Islet precursor cell (in vitro differentiated cells): ENCODE results near the gene ARSB.
A peak's percentile ranks its signal among the peaks of the same experiment; 100 is the strongest.
"Not testable (repeated sequence)": the region's sequence is repeated elsewhere in the genome, so short reads cannot be mapped to it uniquely, and the experiment has no call there.

Source experiments
- DNase-seq: peaks from one replicate; pipeline ENCODE4 v3.0.0-alpha.2; 2018

The ARSB gene

DNA sequence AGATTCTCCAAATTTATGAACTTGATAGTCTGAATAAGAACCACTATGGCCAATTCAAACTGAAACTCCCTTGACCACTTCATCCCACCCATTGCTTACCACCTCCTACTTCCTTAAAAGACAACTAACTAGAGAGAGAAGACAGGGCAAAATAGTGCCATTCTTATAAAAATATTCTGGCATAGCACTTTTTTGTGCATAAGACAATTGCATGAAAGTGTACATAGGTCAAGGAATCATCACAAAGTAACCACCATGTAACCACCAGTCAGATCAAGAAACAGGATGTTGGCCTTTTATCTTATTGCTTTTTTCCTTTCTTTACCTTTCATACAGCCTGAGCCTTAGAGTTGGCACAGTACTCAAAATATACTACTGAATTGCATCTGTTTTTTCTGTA is 8.1 kb upstream of the ARSB start:
- DNase-seq = no peak

DNA sequence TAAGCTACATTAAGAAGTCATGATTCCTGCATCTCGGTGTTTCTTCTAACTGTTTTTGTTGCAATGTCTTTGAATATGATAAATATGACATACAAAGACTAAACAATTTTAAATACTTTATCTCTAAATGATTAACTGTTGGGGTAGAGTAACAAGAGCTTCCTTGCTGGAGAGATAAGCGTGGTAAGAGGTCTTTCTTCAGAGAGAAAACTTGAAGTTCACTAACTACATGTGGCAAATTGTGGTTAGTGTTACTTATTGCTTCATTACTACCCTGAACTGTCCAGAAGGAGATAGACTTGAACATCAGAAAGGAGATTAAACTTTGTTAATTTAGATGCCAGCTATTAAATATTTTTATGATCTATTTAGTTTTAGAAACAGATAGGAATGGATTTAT is 7.0 kb upstream of the ARSB start:
- DNase-seq = no peak

DNA sequence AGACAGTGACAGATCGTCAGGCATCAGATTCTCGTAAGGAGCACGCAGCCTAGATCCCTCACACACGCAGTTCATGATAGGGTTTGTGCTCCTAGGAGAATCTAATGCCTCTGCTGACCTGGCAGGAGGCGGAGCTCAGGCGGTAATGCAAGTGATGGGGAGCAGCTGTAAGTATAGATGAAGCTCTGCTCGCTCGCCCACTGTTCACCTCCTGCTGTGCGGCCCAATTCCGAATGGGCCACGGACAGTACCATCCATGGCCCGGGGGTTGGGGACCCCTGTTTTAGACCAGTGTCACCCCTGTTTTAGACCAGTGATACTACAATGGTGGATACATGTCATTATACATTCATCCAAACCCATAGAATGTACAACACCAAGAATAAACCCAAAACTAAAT is 4.0 kb upstream of the ARSB start:
- no peak for DNase-seq

DNA sequence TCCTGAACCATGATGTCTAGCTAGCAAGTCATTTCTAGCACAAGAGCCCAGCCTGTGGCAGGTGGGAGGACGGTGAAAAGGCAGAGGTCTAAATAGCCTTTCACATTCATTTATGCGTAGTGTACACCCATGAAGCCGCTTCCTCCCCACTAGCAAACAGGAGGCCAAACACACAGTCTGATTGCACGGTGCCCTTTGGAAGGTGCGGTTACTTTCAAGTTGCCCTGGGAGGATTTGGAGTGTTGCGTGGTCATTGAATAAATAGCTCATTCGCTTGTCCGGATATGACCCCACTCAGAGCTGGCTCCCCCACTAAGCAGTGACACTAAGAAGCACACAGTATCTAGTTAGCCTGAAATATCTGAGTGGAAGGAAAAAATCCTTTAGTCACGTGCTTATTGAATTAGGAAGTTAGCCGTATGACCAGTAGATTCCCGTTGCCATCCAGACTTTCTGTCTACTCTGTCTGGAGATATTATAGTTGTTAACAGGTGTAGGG is 664 bp upstream of the ARSB start:
- DNase-seq = no peak

DNA sequence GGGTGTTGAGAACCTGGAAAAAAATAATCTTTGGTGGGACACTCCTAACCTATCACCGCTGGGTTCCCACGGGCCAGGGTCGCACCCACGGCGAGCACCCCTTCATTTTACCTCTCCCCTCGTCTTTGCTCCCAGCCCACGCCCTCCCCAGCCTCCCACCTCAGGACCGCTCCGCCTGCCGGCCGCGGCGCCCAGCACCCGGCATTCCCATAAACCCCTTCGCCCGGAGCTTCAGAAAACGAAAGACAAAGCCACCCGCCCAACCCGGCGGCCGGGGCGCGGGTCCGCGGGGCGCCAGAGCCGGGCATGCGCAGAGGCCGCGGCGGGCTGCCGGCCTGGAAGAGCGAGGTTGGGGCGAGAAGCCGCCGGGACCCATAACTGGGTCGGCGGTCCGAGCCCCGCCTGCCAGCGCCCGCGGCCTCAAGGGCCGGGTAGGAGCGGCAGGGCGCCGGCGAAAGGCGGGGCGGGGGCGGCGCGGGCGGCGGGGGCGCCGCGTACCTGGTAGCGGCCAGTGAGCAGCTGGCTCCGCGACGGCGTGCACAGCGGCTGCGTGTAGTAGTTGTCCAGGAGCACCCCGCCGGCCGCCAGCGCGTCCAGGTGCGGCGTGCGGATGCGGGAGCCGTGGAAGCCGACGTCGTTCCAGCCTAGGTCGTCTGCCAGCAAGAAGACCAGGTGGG is 533 bp downstream of the ARSB start:
- DNase-seq = peak; percentile 95

DNA sequence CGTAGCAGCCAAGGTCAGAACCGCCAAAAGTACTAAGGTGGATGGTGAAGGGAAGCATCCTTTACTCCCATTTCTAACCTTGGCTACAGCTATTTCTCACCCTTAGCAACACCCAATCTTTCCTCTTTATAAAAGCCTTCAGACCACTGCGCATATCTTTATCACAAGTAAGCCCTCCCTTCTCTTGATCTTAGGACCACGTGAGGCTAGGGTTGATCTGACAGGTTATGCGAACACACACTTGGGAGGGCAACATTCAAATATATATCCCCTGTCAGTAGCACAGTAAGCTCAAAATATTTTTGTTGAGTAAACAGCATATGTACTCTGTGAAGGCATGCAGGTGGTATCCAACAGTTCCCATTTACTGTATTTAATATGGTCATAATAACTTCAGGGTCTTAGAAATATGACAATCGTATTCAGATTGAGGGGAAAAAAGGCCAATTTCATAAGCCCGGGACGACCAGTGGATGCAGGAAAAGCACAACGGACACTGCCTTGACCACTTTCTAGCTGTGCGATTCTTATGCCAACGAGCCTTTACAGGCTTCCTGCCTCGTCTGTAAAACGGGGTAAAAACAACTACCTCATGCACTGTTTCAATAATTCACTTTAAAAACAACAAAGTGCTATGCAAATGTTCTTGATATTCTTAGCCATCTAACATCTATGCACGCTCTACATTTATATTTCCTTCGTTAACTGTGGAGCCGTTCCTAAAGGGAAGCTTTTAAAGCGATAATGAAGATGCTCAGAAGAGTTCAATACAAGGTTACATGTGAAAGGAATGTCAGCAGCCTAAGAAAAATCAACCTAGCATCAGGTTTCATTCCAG is 1.3 kb downstream of the ARSB start:
- no peak for DNase-seq

DNA sequence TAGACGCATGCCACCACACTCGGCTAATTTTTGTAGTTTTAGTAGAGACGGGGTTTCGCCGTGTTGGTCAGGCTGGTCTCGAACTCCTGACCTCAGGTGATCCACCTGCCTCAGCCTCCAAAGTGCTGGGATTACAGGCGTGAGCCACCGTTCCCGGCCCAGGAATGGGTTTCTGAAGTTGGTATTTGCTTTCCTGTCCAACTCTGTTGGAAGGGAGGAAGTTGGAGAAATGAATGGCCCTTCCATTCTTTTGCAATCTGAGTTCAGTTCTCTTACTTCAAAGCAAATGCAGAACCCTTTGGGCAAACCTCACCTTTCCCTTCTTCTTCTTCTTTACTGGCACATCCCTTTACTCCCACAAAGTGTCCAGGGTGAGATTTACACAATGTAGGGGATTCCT is 1.9 kb downstream of the ARSB start:
- DNase-seq = not testable (repeated sequence)

DNA sequence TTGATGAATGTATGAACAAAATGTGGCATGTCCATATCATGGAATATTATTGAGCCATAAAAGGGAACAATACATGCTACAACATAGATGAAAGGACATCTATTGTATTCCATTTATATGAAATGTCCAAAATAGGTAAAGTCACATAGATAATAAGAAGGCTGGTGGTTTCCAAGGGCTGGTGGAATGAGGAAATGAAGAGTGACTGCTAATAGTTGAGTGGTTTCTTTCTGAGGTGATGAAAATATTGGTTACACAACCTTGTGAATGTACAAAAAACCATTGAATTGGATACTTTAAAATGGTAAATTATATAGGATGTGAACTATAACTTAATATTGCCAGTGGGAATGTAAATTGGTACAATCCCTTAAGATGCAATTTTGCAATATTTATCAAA is 5.2 kb downstream of the ARSB start:
- no peak for DNase-seq

DNA sequence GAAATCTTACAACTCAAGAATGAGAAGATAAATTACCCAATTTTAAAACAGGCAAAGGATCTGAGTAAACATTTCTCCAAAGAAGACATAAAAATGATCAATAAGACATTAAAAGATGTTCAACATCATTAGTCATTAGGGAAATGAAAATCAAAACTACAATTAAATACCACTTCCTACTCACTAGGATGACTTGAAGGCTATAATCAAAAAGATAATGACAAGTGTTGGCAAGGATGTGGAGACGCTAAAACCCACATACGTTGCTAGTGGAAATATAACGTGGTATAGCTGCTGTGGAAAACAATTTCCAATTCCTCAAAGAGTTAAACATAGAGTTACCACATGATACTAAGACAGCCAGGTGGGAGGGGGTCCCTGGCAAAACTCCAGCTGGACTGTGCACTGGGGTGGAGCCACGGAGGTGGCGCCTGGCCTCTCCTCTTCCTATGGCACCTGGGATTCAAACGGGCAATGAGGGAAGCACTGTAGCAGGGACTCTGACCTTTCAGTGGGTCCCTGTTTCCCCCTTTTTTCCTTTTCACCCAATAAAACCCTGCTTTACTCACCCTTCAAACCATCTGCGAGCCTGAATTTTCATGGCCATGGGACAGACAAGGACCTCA is 5.9 kb downstream of the ARSB start:
- no peak for DNase-seq

DNA sequence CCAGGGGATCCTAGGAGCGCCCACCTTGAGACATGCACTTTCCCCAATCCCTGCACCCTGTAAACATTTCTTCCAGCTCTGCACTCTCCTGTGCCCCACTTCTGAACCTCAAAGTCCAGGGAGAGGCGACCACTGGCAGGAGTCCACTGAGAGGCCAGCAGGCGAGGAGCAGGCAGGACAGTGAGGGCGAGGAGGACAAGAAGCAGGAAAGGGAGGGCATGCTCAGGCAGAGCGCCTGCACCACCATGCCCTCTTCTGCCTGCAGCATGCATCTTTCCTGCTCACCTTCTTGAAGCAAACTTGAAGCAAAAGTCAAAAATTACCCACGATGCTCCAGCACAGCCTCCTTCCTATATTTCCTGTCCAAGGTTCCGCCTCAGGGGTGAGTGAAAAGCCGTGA is 10.1 kb downstream of the ARSB start:
- no peak for DNase-seq

DNA sequence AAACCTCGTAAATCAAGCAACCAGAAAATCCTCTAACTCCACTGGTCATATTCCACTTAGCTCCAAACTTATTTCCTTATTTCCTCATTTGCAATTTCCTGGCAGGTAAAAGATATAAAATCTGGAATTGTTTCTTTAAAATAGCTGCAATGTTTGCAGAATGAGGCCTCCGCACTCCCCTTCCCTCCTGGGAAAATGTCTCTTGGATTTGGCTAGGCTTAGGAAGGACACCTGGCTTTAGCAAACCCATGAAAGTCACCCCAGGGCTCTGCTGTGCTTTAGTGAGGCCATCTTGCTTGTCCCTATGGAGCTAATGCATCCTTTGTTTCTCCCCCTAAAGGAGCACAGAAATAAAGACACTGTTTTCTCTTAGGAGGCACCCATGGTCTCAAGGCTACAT is 10.5 kb downstream of the ARSB start:
- DNase-seq = no peak

DNA sequence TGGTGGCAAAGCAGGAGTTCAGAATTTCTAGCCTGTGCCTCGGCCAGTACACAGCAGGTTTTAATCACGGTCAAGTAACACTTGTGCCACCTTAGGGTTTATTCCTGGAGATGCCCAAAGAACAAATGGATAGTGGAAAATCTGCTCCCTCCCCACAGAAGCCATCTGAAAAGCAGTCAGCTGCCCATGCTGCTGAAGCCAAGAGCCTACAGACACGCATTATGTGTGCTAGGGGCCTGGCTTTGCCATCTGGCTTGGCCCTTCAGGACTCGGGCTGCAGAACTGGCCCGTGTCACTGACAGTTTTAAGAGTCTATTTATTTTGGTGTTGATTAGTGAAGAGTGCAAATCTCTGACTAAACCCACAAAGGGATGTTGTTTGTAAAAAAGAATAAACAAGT is 11.1 kb downstream of the ARSB start:
- no peak for DNase-seq

DNA sequence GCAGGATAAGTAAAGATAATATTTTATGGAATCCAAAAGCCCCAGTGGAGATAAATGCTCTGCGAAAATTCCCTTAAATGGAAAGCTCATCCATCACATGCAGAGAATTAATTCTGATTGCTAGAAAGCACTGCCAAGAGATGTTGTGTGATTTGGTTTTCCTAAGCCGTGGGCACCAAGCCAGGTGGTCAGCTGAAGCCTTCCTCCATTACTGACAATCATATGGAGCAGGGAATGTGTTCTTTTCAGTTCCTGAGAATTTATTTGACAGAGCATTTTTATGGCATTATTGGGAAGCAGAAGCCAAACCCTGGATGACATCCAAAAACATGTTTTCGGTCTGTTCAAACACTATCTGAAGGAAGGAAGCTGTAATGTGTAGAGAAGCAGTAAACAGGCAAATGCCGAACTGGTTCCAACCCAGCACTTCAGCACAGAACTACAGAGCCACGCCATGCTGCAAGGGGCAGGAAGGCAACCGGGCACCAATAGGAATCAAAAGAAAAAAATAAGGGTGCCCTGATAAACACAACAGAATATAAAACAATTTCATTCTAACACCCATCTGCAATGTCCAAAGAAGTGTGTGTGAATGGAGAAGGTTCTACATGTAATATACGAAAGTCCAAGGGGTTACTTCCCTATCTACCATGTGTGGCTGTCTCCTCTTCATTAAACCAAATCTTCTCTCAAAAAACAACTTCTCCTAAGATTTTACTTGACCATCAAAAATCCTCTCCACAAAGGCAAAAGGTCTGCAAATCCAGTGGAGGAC is 12.3 kb downstream of the ARSB start:
- no peak for DNase-seq

DNA sequence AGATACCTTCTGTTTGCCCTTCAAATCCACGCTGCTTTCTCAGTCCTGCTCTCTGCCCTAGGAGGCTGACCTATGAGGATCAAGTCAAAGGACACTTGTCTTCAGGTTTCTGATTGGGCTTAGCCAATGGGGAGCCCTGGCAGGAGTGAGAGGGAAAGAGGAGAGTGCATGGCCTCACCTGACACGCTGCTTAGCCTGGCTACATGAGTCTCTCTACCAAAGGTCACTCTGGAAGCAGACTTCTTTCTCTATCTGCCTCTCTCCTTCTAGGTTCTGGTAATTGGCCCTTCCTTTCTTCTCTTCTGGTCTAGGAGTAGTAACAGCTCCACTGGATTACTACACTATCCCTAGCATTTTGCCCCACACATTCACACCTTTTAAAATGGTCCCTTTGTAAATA is 13.1 kb downstream of the ARSB start:
- DNase-seq = no peak

DNA sequence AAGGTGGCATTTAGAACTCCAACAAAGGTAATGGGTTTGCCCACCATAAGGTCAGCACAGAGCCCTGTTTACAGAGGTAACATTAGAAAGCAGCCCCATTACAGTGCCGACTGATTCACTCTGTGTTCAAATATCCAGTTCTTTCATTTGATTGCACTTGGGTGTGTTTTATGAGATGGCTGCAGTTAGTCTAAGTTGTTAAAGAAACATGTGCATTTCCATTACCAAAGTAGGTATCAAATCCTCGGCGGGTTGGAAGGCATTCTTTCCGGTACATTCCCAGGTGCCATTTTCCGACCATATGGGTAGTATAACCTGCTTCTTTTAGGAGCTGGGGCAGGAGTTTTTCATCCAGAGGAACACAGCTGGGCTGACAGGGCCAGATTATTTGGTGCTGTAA is 16.3 kb downstream of the ARSB start:
- no peak for DNase-seq

DNA sequence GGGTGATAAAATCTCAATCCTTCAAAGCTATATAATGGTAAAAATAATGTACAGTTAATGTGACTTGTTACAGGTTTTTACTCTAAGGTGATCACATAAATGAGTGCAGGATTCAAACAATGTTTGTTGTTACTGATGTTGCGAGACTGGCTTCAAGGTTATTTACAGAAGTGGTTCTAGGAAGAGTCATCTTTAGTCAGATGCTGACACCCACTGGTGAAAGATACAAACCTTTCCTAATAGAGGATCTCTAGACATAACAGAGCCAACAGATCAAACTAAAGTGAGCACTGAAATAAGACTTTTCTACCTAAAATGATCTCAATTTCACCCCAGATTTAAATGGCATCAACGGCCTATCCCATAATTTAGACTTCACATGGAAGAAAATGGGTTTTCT is 20.2 kb downstream of the ARSB start:
- DNase-seq = no peak

DNA sequence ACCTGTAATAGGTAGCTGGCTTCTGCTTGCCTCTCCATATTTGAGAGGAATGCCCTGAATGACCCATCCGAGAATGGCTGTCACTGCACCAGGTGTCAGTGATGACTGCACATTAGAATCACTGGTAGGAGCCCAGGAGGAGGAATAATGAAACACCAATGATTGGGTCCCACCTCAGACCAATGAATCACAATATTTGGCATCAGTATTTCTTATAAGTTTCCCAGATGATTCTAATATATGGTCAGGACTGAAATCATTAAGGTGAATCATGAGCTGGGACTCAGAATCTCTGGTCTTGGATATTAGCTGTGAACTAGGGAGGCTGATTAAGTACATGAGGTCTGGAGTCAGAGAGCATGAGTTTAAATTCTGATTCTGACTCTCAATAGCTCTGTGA is 23.4 kb downstream of the ARSB start:
- no peak for DNase-seq

DNA sequence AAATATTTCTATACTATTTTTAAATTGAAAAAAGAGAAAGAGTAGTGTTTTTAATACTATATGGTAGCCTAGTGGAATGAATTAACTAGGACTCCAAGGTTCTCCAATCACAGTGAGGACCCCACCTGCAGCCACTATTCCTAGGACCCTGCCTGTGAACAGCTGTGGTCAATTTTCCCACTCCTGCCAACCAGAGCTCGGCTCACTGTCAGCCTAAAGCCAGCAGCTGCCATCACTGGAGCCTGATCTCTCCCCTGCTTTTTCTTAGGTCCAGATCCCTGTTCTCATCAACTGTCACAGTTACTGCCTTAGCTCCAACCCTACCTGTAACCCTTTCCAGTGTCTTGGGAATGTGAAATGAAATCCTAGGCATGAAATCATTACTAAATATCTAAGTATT is 25.3 kb downstream of the ARSB start:
- DNase-seq = no peak

DNA sequence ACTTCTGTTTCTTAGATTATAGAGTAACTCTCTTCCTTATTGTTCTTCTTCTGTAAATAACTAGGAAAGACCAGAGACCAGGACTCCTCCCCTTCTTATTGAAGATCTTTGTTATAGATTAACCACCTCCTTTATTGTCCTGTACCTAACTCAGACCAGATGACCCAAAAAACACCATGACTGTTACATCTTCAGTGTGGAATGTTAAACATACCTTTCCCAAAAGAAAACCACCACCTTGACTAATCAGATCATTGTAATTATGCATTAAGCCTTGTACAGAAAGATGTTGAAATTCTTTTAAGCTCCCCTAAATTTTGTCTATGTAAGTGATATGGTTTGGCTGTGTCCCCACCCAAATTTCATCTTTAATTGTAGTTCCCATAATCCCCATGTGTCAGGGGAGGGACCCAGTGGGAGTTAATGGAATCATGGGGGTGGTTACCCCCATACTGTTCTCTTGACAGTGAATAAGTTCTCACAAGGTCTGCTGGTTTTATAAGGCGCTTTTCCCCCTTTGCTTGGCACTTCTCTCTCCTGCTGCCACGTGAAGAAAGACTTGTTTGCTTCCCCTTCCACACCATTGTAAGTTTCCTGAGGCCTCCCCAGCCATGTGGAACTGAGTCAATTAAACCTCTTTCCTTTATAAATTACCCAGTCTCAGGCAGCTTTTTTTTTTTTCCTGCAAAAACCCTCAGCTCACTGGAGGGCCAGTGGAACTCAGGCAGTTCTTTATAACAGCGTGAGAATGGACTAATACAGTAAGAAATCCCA is 26.3 kb downstream of the ARSB start:
- no peak for DNase-seq

DNA sequence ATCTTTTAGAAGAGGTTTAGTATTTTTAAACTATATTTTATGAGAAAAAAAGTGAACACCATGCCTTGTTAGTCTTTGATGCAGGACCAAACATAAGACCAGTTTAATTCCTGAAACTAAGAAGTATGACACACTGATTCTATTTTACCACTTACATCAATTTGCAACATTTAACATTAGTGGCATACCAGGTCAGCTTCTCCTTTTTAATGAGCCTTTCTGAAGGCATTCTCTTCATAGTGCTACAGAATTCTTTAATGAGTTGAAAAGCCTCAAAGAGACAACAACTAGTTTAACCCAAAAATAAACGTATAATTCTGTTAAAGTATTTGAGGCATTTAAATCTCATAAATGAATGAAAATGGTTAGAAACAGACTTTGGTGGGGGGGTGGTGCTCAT is 28.2 kb downstream of the ARSB start:
- DNase-seq = no peak

DNA sequence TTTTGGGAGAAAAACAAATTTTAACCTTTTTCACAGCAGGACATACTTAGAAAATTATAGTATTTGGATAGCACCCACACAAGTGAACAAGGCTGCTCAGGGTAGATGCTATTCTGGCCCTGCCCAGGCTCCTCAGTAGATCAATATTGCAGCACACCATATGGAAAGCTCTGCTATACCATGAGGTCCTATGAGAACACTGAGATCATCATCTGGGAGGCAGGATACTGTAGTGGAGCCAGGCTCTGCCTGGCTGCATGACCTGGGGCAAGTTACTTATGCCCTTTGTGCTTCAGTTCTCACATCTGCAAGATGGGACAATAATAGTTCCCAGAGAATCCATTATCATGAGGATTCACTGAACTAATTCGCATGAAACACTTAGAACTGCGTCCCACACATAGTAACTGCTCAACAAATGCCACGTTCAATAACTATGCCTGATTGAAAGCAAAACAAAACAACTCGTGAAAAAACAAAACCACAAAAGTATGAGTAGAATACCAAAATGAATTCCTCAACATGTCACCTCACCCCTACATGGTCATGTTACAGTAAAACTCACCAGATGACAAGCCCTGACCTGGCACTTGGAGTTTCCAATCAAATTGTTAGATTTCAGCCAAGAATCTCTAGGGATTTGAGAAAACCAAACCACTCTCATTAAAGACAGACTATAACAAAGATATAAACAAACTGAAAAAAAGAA is 31.9 kb downstream of the ARSB start:
- DNase-seq = no peak

DNA sequence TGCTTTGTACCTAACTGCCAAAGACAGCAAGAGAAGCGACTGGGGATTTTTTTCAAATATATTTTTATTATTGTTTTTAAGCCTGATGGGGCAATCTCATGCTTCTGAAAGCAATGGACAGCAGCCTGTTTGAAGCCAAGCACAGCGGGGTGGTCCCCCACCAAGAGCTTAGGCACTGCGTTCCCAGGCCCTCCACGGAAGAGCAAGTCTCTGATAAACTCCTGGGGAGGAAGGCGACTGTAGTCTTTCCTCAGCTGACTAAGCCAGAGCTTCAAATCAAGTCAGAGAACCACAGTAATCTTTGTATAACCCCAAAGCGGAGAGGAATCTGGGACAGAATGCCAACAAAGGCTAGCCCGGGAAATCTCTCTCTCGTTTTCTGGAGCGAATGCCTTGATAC is 54.4 kb downstream of the ARSB start:
- DNase-seq = no peak
